COLO829 (cell line): ENCODE data around the gene PRR33.
"Not testable (repeated sequence)": the region's sequence is repeated elsewhere in the genome, so short reads cannot be mapped to it uniquely, and the experiment has no call there.

ENCODE experiments used
- DNase-seq: peaks from one replicate; pipeline ENCODE4 v3.0.0; 2012; ENCODE audit warnings: low spot score

PRR33 gene

GRCh38 chr11:1889224-1889930, 2.3 kb downstream of the PRR33 start:
- no peak for DNase-seq

GRCh38 chr11:1888811-1889210, 2.9 kb downstream of the PRR33 start:
- DNase-seq, result no peak

- DNase-seq, result no peak
These were observed 3.3 kb downstream of the PRR33 start for GRCh38 chr11:1888347-1888753.

- no peak for DNase-seq
These were observed 4.0 kb downstream of the PRR33 start for GRCh38 chr11:1887451-1888346.

- not testable (repeated sequence) for DNase-seq
These were observed 5.1 kb downstream of the PRR33 start for GRCh38 chr11:1886551-1886950.

GRCh38 chr11:1884303-1884700, 7.4 kb downstream of the PRR33 start:
- DNase-seq, result no peak

- no peak for DNase-seq
These were observed 8.1 kb downstream of the PRR33 start for GRCh38 chr11:1883346-1884302.

- peak; percentile 64 for DNase-seq
These were observed 9.1 kb downstream of the PRR33 start for GRCh38 chr11:1882265-1883238.

- no peak for DNase-seq
These were observed 10.0 kb downstream of the PRR33 start for GRCh38 chr11:1881442-1882264.

- no peak for DNase-seq
These were observed 10.8 kb downstream of the PRR33 start for GRCh38 chr11:1880746-1881441.

- no peak for DNase-seq
These were observed 11.6 kb downstream of the PRR33 start for GRCh38 chr11:1879941-1880720.

GRCh38 chr11:1879342-1879940, 12.3 kb downstream of the PRR33 start:
- DNase-seq, result no peak

GRCh38 chr11:1878137-1879031, 13.3 kb downstream of the PRR33 start:
- DNase-seq, result no peak

GRCh38 chr11:1877211-1878136, 14.2 kb downstream of the PRR33 start:
- no peak for DNase-seq

- DNase-seq, result no peak
These were observed 15.2 kb downstream of the PRR33 start for GRCh38 chr11:1876361-1877063.
